IMR-90 (cell line): ENCODE data around the gene DOHH. TPM values are rescaled to one million over a fixed set of nuclear protein-coding genes. Genes with fewer than 3 reads are reported as not detected.
A peak's percentile ranks its signal among the peaks of the same experiment; 100 is the strongest.

ENCODE experiments used
- ATAC-seq: fragments of 200-7000 bp; cut with Tn5 transposase; 2 replicates; pipeline ENCODE4 v1.9.1; 2020; ENCODE audit warnings: low read depth, mild to moderate bottlenecking, moderate library complexity
- Bru-seq: library from RNA; stranded (reverse); fragments of 400-500 nt; gene quantifications from one replicate; lab custom pipeline; 2021; lab: Mats Ljungman, UMichigan
- BruChase-seq, 2 experiments: library from RNA; stranded (reverse); fragments of 400-500 nt; gene quantifications; one replicate each; lab custom pipeline; 2021; lab: Mats Ljungman, UMichigan
- BruUV-seq: library from RNA; stranded (reverse); fragments of 400-500 nt; replicated peaks from 2 replicates; lab custom pipeline; 2021; lab: Mats Ljungman, UMichigan
- CTCF ChIA-PET: fragments of 300-600 bp; formaldehyde crosslinking; extraction: SDS; loops from one replicate; lab custom pipeline; 2021; ENCODE audit warnings: antibody characterized with exemption; lab: Yijun Ruan, JAX
- POLR2A ChIA-PET: fragments of 300-600 bp; sonication (Branson Sonifier 250); formaldehyde crosslinking; loops from one replicate; lab custom pipeline; 2022; ENCODE audit warnings: antibody characterized with exemption; ENCODE audit not compliant: unreplicated experiment; lab: Charles Lee
- DNase-seq: peaks from one replicate; pipeline ENCODE4 v3.0.0; 2013
- H2AFZ ChIP-seq: replicated peaks from 2 replicates; pipeline ENCODE3; 2013; ENCODE audit warnings: low read length, mild to moderate bottlenecking; ENCODE audit not compliant: poor library complexity
- H2AK5ac ChIP-seq: 2 replicates; pipeline ENCODE4 v1.6.1; 2013; ENCODE audit warnings: low read depth, low read length, inconsistent platforms
- H2AK9ac ChIP-seq: replicated peaks from 2 replicates; pipeline ENCODE3; 2013; ENCODE audit warnings: mild to moderate bottlenecking, low read depth, low read length, moderate library complexity; ENCODE audit not compliant: poor library complexity
- H2BK120ac ChIP-seq: 2 replicates; pipeline ENCODE4 v1.6.1; 2013; ENCODE audit warnings: low read depth, low read length, inconsistent platforms
- H2BK15ac ChIP-seq: 3 replicates; pipeline ENCODE4 v1.6.1; 2013; ENCODE audit warnings: low read depth, low read length, inconsistent platforms
- H2BK20ac ChIP-seq: 2 replicates; pipeline ENCODE4 v1.6.1; 2013; ENCODE audit warnings: low read depth, mild to moderate bottlenecking, inconsistent platforms, low read length, moderate library complexity
- H2BK5ac ChIP-seq: 2 replicates; pipeline ENCODE4 v1.6.1; 2013; ENCODE audit warnings: mild to moderate bottlenecking, low read depth, low read length, inconsistent platforms; ENCODE audit not compliant: poor library complexity, severe bottlenecking
- H3K14ac ChIP-seq: replicated peaks from 2 replicates; pipeline ENCODE4 v1.6.1; 2013; ENCODE audit warnings: low read depth, low read length, inconsistent platforms
- H3K18ac ChIP-seq: 2 replicates; pipeline ENCODE4 v1.6.1; 2013; ENCODE audit warnings: low read depth, low read length, control low read depth
- H3K23ac ChIP-seq: 2 replicates; pipeline ENCODE4 v1.6.1; 2013; ENCODE audit warnings: low read depth, low read length, inconsistent platforms
- H3K27ac ChIP-seq: 2 replicates; pipeline ENCODE4 v1.5.1; 2013; ENCODE audit warnings: mild to moderate bottlenecking, control low read depth, low read length; ENCODE audit not compliant: insufficient read depth
- H3K27me3 ChIP-seq: 2 replicates; pipeline ENCODE4 v1.6.1; 2013; ENCODE audit warnings: low read length; ENCODE audit not compliant: control insufficient read depth, insufficient read depth
- H3K36me3 ChIP-seq: 2 replicates; pipeline ENCODE4 v1.6.1; 2013; ENCODE audit warnings: low read length, mixed read lengths; ENCODE audit not compliant: control insufficient read depth, insufficient read depth
- H3K4ac ChIP-seq: 2 replicates; pipeline ENCODE4 v1.6.1; 2013; ENCODE audit warnings: low read depth, low read length, inconsistent platforms
- H3K4me1 ChIP-seq: 2 replicates; pipeline ENCODE4 v1.6.1; 2013; ENCODE audit warnings: low read length, mixed read lengths; ENCODE audit not compliant: control insufficient read depth, insufficient read depth
- H3K4me2 ChIP-seq: 2 replicates; pipeline ENCODE4 v1.6.1; 2013; ENCODE audit warnings: low read depth, mild to moderate bottlenecking, control low read depth, low read length, moderate library complexity
- H3K4me3 ChIP-seq: 2 replicates; pipeline ENCODE4 v1.5.1; 2013; ENCODE audit warnings: low read depth, mild to moderate bottlenecking, control low read depth, low read length, moderate library complexity; ENCODE audit not compliant: insufficient read depth
- H3K56ac ChIP-seq: 2 replicates; pipeline ENCODE4 v1.6.1; 2013; ENCODE audit warnings: low read length, inconsistent platforms; ENCODE audit not compliant: insufficient read depth; ENCODE audit errors: extremely low read depth
- H3K79me1 ChIP-seq, 2 experiments: 2 replicates each; pipeline ENCODE4 v1.6.1; 2013; ENCODE audit warnings: low read length in 2 of 2, inconsistent platforms in 1 of 2, low read depth in 1 of 2
- H3K9ac ChIP-seq: 2 replicates; pipeline ENCODE4 v1.6.1; 2013; ENCODE audit warnings: low read depth, low read length, control low read depth
- H3K9me1 ChIP-seq: 2 replicates; pipeline ENCODE4 v1.6.1; 2013; ENCODE audit warnings: low read length, inconsistent platforms; ENCODE audit not compliant: insufficient read depth
- H3K9me3 ChIP-seq: 2 replicates; pipeline ENCODE4 v1.6.1; 2013; ENCODE audit warnings: low read length; ENCODE audit not compliant: control insufficient read depth, insufficient read depth
- H4K20me1 ChIP-seq: 2 replicates; pipeline ENCODE4 v1.6.1; 2013; ENCODE audit warnings: low read length, inconsistent platforms; ENCODE audit not compliant: insufficient read depth
- H4K5ac ChIP-seq: 2 replicates; pipeline ENCODE4 v1.6.1; 2013; ENCODE audit warnings: mild to moderate bottlenecking, low read depth, low read length, control low read depth
- H4K8ac ChIP-seq, 2 experiments: 2 replicates each; pipeline ENCODE4 v1.6.1; 2013; ENCODE audit warnings: low read depth in 2 of 2, low read length in 2 of 2, control low read depth in 1 of 2, inconsistent platforms in 1 of 2
- H4K91ac ChIP-seq: 2 replicates; pipeline ENCODE4 v1.6.1; 2013; ENCODE audit warnings: low read depth, low read length, inconsistent platforms; ENCODE audit not compliant: insufficient read depth
- BHLHE40 ChIP-seq: fragments of 150-350 bp; IDR thresholded peaks from 2 replicates; pipeline ENCODE4 v1.6.1; 2016; ENCODE audit warnings: mild to moderate bottlenecking, low read depth, low read length
- CHD1 ChIP-seq: IDR thresholded peaks from 2 replicates; pipeline ENCODE4 v1.6.1; 2012; ENCODE audit warnings: low read depth, low read length, improper control_type of control experiment
- FOS ChIP-seq: fragments of 150-350 bp; IDR thresholded peaks from 2 replicates; pipeline ENCODE4 v1.6.1; 2016; ENCODE audit warnings: low read depth, low read length
- MAFK ChIP-seq: IDR thresholded peaks from 2 replicates; pipeline ENCODE4 v1.6.1; 2012; ENCODE audit warnings: low read depth, low read length, improper control_type of control experiment
- MXI1 ChIP-seq: IDR thresholded peaks from 2 replicates; pipeline ENCODE4 v1.6.1; 2012; ENCODE audit warnings: low read depth, mild to moderate bottlenecking, low read length, moderate library complexity, borderline replicate concordance
- NFE2L2 ChIP-seq: fragments of 150-350 bp; IDR thresholded peaks from 2 replicates; pipeline ENCODE4 v1.6.1; 2016; ENCODE audit warnings: low read depth, mild to moderate bottlenecking, low read length
- POLR2A ChIP-seq: IDR thresholded peaks from 2 replicates; pipeline ENCODE4 v1.6.1; 2012; ENCODE audit warnings: mild to moderate bottlenecking, low read depth, low read length
- RCOR1 ChIP-seq: IDR thresholded peaks from 2 replicates; pipeline ENCODE4 v1.6.1; 2012; ENCODE audit warnings: mild to moderate bottlenecking, low read length, improper control_type of control experiment; ENCODE audit not compliant: insufficient replicate concordance
- RFX5 ChIP-seq: IDR thresholded peaks from 2 replicates; pipeline ENCODE4 v1.8.0; 2012; ENCODE audit warnings: low read depth, mild to moderate bottlenecking, low read length, moderate library complexity
- WGBS, 2 experiments: methylation state at CpG; one replicate each; pipeline versions ENCODE4 v1.1.5 to v1.1.7; 2013; ENCODE audit warnings: missing lambda C conversion rate in 2 of 2; ENCODE audit not compliant: insufficient read length in 1 of 2; ENCODE audit errors: extremely low coverage in 2 of 2; 5-methylcytosine and 5-hydroxymethylcytosine counted together
- dilution Hi-C: fragments of 300-500 bp; cut with HindIII; formaldehyde crosslinking; loops from one replicate; pipeline ENCODE4 v1.14.3; 2018; ENCODE audit warnings: low sequenced_read_pairs; ENCODE audit not compliant: unreplicated experiment
- in situ Hi-C: fragments of 300-500 bp; cut with MboI; formaldehyde crosslinking; loops from 3 replicates; pipeline ENCODE4 v1.14.3; 2019; ENCODE audit warnings: low sequenced_read_pairs, inconsistent platforms, mixed read lengths
- intact Hi-C: fragments of 100-400 bp; cut with micrococcal nuclease; formaldehyde crosslinking; loops from 2 replicates; pipeline ENCODE4 v1.10.0; 2022
- long read RNA-seq: library from polyadenylated mRNA; unstranded; transcript quantifications from one replicate; pipeline ENCODE4 v2.0.0, GENCODE V29; 2021; ENCODE audit not compliant: unreplicated experiment
- polyA plus RNA-seq, 3 experiments: library from polyadenylated mRNA; depleted of rRNA; stranded (reverse); fragments of >200 nt; gene quantifications; 2 replicates each; pipeline ENCODE4 v1.2.3, GENCODE V29; 2012; ENCODE audit warnings: low replicate concordance in 1 of 3
- total RNA-seq: library from RNA; depleted of rRNA; stranded (reverse); fragments of >200 nt; gene quantifications from 2 replicates; pipeline ENCODE4 v1.2.3, GENCODE V29; 2012; rRNA removed
- TF ChIP-seq, protein P1 (sequence below): conservative IDR thresholded peaks from 2 replicates; pipeline ENCODE4 v1.5.1; 2012; ENCODE audit warnings: mild to moderate bottlenecking, low read depth, low read length, improper control_type of control experiment
- TF ChIP-seq, protein P2 (sequence below): fragments of 150-350 bp; IDR thresholded peaks from 2 replicates; pipeline ENCODE4 v1.6.1; 2017; ENCODE audit warnings: mild to moderate bottlenecking, antibody characterized with exemption, low read length, low read depth

Gene DOHH, protein sequence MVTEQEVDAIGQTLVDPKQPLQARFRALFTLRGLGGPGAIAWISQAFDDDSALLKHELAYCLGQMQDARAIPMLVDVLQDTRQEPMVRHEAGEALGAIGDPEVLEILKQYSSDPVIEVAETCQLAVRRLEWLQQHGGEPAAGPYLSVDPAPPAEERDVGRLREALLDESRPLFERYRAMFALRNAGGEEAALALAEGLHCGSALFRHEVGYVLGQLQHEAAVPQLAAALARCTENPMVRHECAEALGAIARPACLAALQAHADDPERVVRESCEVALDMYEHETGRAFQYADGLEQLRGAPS
- total RNA-seq (3.2 and 4.2 TPM in 2 replicates), polyA plus RNA-seq (2012; rRNA removed) (9.2 and 13.6 TPM in 2 replicates), Bru-seq, nascent RNA (percentile 47 among the genes with signal in this experiment), BruChase-seq, experiment 1, labeled RNA remaining after a 6-hour chase (percentile 43 among the genes with signal in this experiment), BruChase-seq, experiment 2, labeled RNA remaining after a 2-hour chase (percentile 38 among the genes with signal in this experiment)
- polyA plus RNA-seq (2012; cell fraction: cytosol; rRNA removed), result 19.8 and 19.9 TPM in 2 replicates
- polyA plus RNA-seq (2012; cell fraction: nucleus; rRNA removed; ENCODE audit: low replicate concordance), result 5.3 and 24.1 TPM in 2 replicates
- long read RNA-seq, transcript DOHH-201 (5 exons, 2,031 nt), result major isoform, 34 of 42 reads
- long read RNA-seq, partial matches to known transcripts, result 2 of 42 reads
- long read RNA-seq, other reads (novel, unspliced or antisense), result 6 of 42 reads

DNA sequence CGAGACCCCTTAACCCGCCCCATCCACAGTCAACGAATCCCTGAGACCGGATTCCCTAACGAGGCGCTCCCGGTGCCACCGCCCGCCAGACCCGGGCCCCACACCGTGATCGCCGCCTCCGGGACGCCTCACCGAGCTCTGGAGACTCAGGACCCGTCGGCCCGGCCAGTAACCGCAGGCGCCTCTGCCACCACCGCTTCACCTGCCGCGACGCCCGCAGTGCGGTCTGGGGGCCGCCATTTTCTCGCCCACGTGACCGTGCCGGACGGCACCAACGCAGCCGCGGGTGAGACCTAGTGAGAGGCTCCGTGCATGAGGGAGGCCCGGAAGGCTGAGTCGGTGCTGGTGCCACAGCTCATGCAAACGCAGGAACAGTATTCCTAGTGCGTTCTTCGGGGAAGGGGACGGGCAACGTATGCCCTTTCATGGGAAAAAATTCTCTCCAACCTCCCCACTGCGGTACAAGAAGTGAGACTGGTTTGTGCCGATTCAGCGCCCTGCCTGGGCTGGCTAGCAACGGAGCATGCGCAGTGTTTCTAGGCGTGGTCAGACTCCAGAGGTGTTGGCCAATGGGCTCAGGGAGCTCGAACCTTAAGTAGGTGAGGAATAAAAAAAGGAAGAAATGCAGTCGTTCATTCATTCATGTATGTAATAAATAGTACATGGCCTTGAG lies at the start of gene DOHH:
DOHH (minus strand) TSS at position 246 of the 673 bp plus-strand sequence. CDS start 3,860 bp downstream, outside the sequence.
- Histone ChIP-seq H2BK120ac (peak within 1 kb of the TSS; percentile 100), H2BK5ac (peak within 1 kb of the TSS; percentile 97), H2AFZ (peak within 1 kb of the TSS; percentile 97), H4K5ac (peak within 1 kb of the TSS; percentile 94), H3K18ac (peak within 1 kb of the TSS; percentile 99), H3K9me1 (peaks cover 9% of the 10 kb centered on the region; the same call in 1 of the 2 replicates), H2BK15ac (peak within 1 kb of the TSS; percentile 93; the same call in 2 of the 3 replicates), H3K36me3 (peaks cover 8% of the 10 kb centered on the region), H3K9me3 (no peaks in the 10 kb centered on the region), H4K91ac (peak within 1 kb of the TSS; percentile 97), H2AK9ac (peak within 1 kb of the TSS; percentile 95), H3K56ac (peak within 1 kb of the TSS; percentile 94), H2BK20ac (peak within 1 kb of the TSS; percentile 100), H3K4ac (peak within 1 kb of the TSS; percentile 100), H4K8ac (peak within 1 kb of the TSS; percentile 54 to 99), H3K4me3 (peak within 1 kb of the TSS; percentile 57), H3K9ac (peak within 1 kb of the TSS; percentile 93), H3K4me2 (peak within 1 kb of the TSS; percentile 82), H3K4me1 (no peaks in the 10 kb centered on the region), H3K23ac (peak within 1 kb of the TSS; percentile 100), H4K20me1 (no peaks in the 10 kb centered on the region), H3K79me1 (peaks cover 8 to 47% of the 10 kb centered on the region in 2 experiments; a peak in 3 of 4 replicates), H3K27me3 (no peaks in the 10 kb centered on the region), H3K14ac (peak within 1 kb of the TSS; percentile 100), H3K27ac (peak within 1 kb of the TSS; percentile 89), H2AK5ac (peak within 1 kb of the TSS; percentile 96)
- DNase-seq (peak; percentile 96), ATAC-seq (peak; percentile 97)
- POLR2A ChIA-PET, result interaction anchor here (0.6 kb wide), 1 partner anchor 186 kb away, joined by 10 read pairs; no protein-coding TSS in a partner anchor
- dilution Hi-C loops, result no loop called here
- in situ Hi-C loops, result no loop called here
- no TSS peak for BruUV-seq
- WGBS, 2 experiments, result 1% methylated on average over 28 of the region's 52 CpGs; no CpG with 5 or more reads in 1 of the 2 experiments
- CTCF ChIA-PET, result no interaction called here
- intact Hi-C loops, result no loop called here
- TF ChIP-seq BHLHE40 (peak; percentile 99), MAFK (peak; percentile 73), MXI1 (peak; percentile 85), NFE2L2 (no peak), RFX5 (peak; percentile 75), POLR2A (peak; percentile 88), CHD1 (peak; percentile 99; the same call in 1 of the 2 replicates), RCOR1 (no peak), FOS (no peak)
- TF ChIP-seq, protein P1, sequence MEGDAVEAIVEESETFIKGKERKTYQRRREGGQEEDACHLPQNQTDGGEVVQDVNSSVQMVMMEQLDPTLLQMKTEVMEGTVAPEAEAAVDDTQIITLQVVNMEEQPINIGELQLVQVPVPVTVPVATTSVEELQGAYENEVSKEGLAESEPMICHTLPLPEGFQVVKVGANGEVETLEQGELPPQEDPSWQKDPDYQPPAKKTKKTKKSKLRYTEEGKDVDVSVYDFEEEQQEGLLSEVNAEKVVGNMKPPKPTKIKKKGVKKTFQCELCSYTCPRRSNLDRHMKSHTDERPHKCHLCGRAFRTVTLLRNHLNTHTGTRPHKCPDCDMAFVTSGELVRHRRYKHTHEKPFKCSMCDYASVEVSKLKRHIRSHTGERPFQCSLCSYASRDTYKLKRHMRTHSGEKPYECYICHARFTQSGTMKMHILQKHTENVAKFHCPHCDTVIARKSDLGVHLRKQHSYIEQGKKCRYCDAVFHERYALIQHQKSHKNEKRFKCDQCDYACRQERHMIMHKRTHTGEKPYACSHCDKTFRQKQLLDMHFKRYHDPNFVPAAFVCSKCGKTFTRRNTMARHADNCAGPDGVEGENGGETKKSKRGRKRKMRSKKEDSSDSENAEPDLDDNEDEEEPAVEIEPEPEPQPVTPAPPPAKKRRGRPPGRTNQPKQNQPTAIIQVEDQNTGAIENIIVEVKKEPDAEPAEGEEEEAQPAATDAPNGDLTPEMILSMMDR, result no peak
- TF ChIP-seq, protein P2, sequence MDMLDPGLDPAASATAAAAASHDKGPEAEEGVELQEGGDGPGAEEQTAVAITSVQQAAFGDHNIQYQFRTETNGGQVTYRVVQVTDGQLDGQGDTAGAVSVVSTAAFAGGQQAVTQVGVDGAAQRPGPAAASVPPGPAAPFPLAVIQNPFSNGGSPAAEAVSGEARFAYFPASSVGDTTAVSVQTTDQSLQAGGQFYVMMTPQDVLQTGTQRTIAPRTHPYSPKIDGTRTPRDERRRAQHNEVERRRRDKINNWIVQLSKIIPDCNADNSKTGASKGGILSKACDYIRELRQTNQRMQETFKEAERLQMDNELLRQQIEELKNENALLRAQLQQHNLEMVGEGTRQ, result peak; percentile 97
